Glutamatergic neuron (in vitro differentiated cells): ENCODE measurements around the gene BLM. TPM values are rescaled to one million over a fixed set of nuclear protein-coding genes. Genes with fewer than 3 reads are reported as not detected.

Source experiments
- DNase-seq: peaks from one replicate; pipeline ENCODE4 v3.0.0; 2022
- H3K27ac Mint-ChIP-seq: one replicate; pipeline ENCODE4 v1.8.0; 2020; ENCODE audit warnings: mild to moderate bottlenecking, mixed read lengths, inconsistent platforms; ENCODE audit not compliant: unreplicated experiment
- H3K27me3 Mint-ChIP-seq: one replicate; pipeline ENCODE4 v1.8.0; 2020; ENCODE audit warnings: mild to moderate bottlenecking, moderate library complexity, mixed read lengths, inconsistent platforms; ENCODE audit not compliant: unreplicated experiment
- H3K36me3 Mint-ChIP-seq: one replicate; pipeline ENCODE4 v1.8.0; 2020; ENCODE audit warnings: mild to moderate bottlenecking, mixed read lengths, inconsistent platforms; ENCODE audit not compliant: unreplicated experiment
- H3K4me1 Mint-ChIP-seq: one replicate; pipeline ENCODE4 v1.8.0; 2020; ENCODE audit warnings: mild to moderate bottlenecking, low read depth, mixed read lengths, inconsistent platforms; ENCODE audit not compliant: unreplicated experiment
- H3K4me3 Mint-ChIP-seq: one replicate; pipeline ENCODE4 v1.8.0; 2020; ENCODE audit warnings: mild to moderate bottlenecking, mixed read lengths, inconsistent platforms; ENCODE audit not compliant: unreplicated experiment
- H3K9me3 Mint-ChIP-seq: one replicate; pipeline ENCODE4 v1.8.0; 2020; ENCODE audit warnings: mild to moderate bottlenecking, moderate library complexity, mixed read lengths, inconsistent platforms; ENCODE audit not compliant: unreplicated experiment
- CTCF ChIP-seq: fragments of 200-600 bp; sonication (generic); IDR thresholded peaks from one replicate; pipeline ENCODE4 v1.5.0; 2021; ENCODE audit not compliant: partially characterized antibody, unreplicated experiment
- total RNA-seq: library from RNA; stranded (reverse); fragmentation: NEBNext Ultra II Directional; extraction: Animal tissue kit (Norgen Biotek cat#: 25700); gene quantifications from one replicate; pipeline ENCODE4 v1.2.1, GENCODE V29; 2021; ENCODE audit not compliant: unreplicated experiment

Gene BLM
- total RNA-seq, 1 donor from 2014 or later: 5.4 TPM

GRCh38 chr15:90859234-90860131, 142.3 kb downstream of the BLM start:
- no peak overlapping the region for H3K27ac Mint-ChIP-seq

GRCh38 chr15:90860450-90860849, 143.3 kb downstream of the BLM start:
- no peak overlapping the region for H3K4me3 Mint-ChIP-seq
- H3K36me3 Mint-ChIP-seq: no peaks in the 10 kb centered on the region
- no peaks in the 10 kb centered on the region for H3K9me3 Mint-ChIP-seq
- peaks cover 4% of the 10 kb centered on the region for H3K27me3 Mint-ChIP-seq
- no peak for DNase-seq
- no peak overlapping the region for H3K27ac Mint-ChIP-seq
- no peak for TF ChIP-seq CTCF
- H3K4me1 Mint-ChIP-seq: peaks cover 5% of the 10 kb centered on the region

More at GRCh38 chr15:90859234-90860131, 142.3 kb downstream of the BLM start:
- Mint-ChIP-seq H3K36me3 (no peaks in the 10 kb centered on the region), H3K4me3 (no peak overlapping the region), H3K9me3 (no peaks in the 10 kb centered on the region), H3K27me3 (peaks cover 6% of the 10 kb centered on the region), H3K4me1 (peaks cover 5% of the 10 kb centered on the region)
- no peak for DNase-seq
- TF ChIP-seq CTCF: no peak

- Mint-ChIP-seq H3K36me3 (no peaks in the 10 kb centered on the region), H3K27ac (no peak overlapping the region), H3K9me3 (no peaks in the 10 kb centered on the region), H3K4me3 (no peak overlapping the region), H3K4me1 (peaks cover 5% of the 10 kb centered on the region), H3K27me3 (peaks cover 2% of the 10 kb centered on the region)
- DNase-seq: no peak
- TF ChIP-seq CTCF: no peak
Observed at GRCh38 chr15:90860942-90861675, 144.0 kb downstream of the BLM start.

GRCh38 chr15:90862487-90862886, 145.3 kb downstream of the BLM start:
- Mint-ChIP-seq H3K36me3 (no peaks in the 10 kb centered on the region), H3K27me3 (peaks cover 2% of the 10 kb centered on the region), H3K4me1 (peaks cover 5% of the 10 kb centered on the region), H3K27ac (no peak overlapping the region), H3K4me3 (no peak overlapping the region), H3K9me3 (no peaks in the 10 kb centered on the region)
- no peak for DNase-seq
- TF ChIP-seq CTCF: no peak
